Measurements from ENCODE around the gene RPS21.
A peak's percentile ranks its signal among the peaks of the same experiment; 100 is the strongest.

The RPS21 gene

GRCh38 chr20:62365814-62366369 lies 21.0 kb upstream of the RPS21 start:
- peak overlapping the region; percentile 63 for H3K4me3 ChIP-seq (ENCODE audit: low read depth, low read length)
- TF ChIP-seq CTCF (IDR thresholded peaks at IDR 0.05; ENCODE audit: low read depth, low read length, missing control alignments) = no peak
- no peak for DNase-seq (ENCODE audit: low read depth)

GRCh38 chr20:62366370-62367135 lies 20.4 kb upstream of the RPS21 start:
- TF ChIP-seq CTCF (IDR thresholded peaks at IDR 0.05; ENCODE audit: low read depth, low read length, missing control alignments) = no peak
- H3K4me3 ChIP-seq (ENCODE audit: low read depth, low read length) = peak overlapping the region; percentile 63
- DNase-seq (ENCODE audit: low read depth) = no peak

- peak within 1 kb of the TSS; percentile 63 for H3K4me3 ChIP-seq (ENCODE audit: low read depth, low read length)
- DNase-seq (ENCODE audit: low read depth) = no peak
- no peak for TF ChIP-seq CTCF (IDR thresholded peaks at IDR 0.05; ENCODE audit: low read depth, low read length, missing control alignments)
These were observed 19.7 kb upstream of the RPS21 start, which contains the start of gene LAMA5 for GRCh38 chr20:62367136-62367632. Gene LAMA5 (minus strand): TSS chr20:62367312. CDS start chr20:62367245, 67 bp downstream.

- no peak for DNase-seq (ENCODE audit: low read depth)
- H3K4me3 ChIP-seq (ENCODE audit: low read depth, low read length) = peak overlapping the region; percentile 34
- no peak for TF ChIP-seq CTCF (IDR thresholded peaks at IDR 0.05; ENCODE audit: low read depth, low read length, missing control alignments)
These were observed 19.1 kb upstream of the RPS21 start for GRCh38 chr20:62367633-62368391.

- no peak for TF ChIP-seq CTCF (IDR thresholded peaks at IDR 0.05; ENCODE audit: low read depth, low read length, missing control alignments)
- no peak overlapping the region for H3K4me3 ChIP-seq (ENCODE audit: low read depth, low read length)
These were observed 18.4 kb upstream of the RPS21 start for GRCh38 chr20:62368392-62368975.

GRCh38 chr20:62368976-62369814 lies 17.7 kb upstream of the RPS21 start:
- no peak for DNase-seq (ENCODE audit: low read depth)
- peak; percentile 27 for TF ChIP-seq CTCF (IDR thresholded peaks at IDR 0.05; ENCODE audit: low read depth, low read length, missing control alignments)
- H3K4me3 ChIP-seq (ENCODE audit: low read depth, low read length) = no peak overlapping the region

More at GRCh38 chr20:62368392-62368975, 18.4 kb upstream of the RPS21 start:
- no peak for DNase-seq (ENCODE audit: low read depth)

Data from GM12864 (cell line).